IMR-90 (cell line): ENCODE measurements around the gene KRT80. TPM values are rescaled to one million over a fixed set of nuclear protein-coding genes. Genes with fewer than 3 reads are reported as not detected.
A peak's percentile ranks its signal among the peaks of the same experiment; 100 is the strongest.

ENCODE experiments used
- ATAC-seq: fragments of 200-7000 bp; cut with Tn5 transposase; 2 replicates; pipeline ENCODE4 v1.9.1; 2020; ENCODE audit warnings: low read depth, mild to moderate bottlenecking, moderate library complexity
- BruUV-seq: library from RNA; stranded (reverse); fragments of 400-500 nt; replicated peaks from 2 replicates; lab custom pipeline; 2021; lab: Mats Ljungman, UMichigan
- CTCF ChIA-PET: fragments of 300-600 bp; formaldehyde crosslinking; extraction: SDS; loops from one replicate; lab custom pipeline; 2021; ENCODE audit warnings: antibody characterized with exemption; lab: Yijun Ruan, JAX
- POLR2A ChIA-PET: fragments of 300-600 bp; sonication (Branson Sonifier 250); formaldehyde crosslinking; loops from one replicate; lab custom pipeline; 2022; ENCODE audit warnings: antibody characterized with exemption; ENCODE audit not compliant: unreplicated experiment; lab: Charles Lee
- DNase-seq: peaks from one replicate; pipeline ENCODE4 v3.0.0; 2013
- H2AFZ ChIP-seq: replicated peaks from 2 replicates; pipeline ENCODE3; 2013; ENCODE audit warnings: low read length, mild to moderate bottlenecking; ENCODE audit not compliant: poor library complexity
- H2AK5ac ChIP-seq: 2 replicates; pipeline ENCODE4 v1.6.1; 2013; ENCODE audit warnings: low read depth, low read length, inconsistent platforms
- H2AK9ac ChIP-seq: replicated peaks from 2 replicates; pipeline ENCODE3; 2013; ENCODE audit warnings: mild to moderate bottlenecking, low read depth, low read length, moderate library complexity; ENCODE audit not compliant: poor library complexity
- H2BK120ac ChIP-seq: 2 replicates; pipeline ENCODE4 v1.6.1; 2013; ENCODE audit warnings: low read depth, low read length, inconsistent platforms
- H2BK15ac ChIP-seq: 3 replicates; pipeline ENCODE4 v1.6.1; 2013; ENCODE audit warnings: low read depth, low read length, inconsistent platforms
- H2BK20ac ChIP-seq: 2 replicates; pipeline ENCODE4 v1.6.1; 2013; ENCODE audit warnings: low read depth, mild to moderate bottlenecking, inconsistent platforms, low read length, moderate library complexity
- H2BK5ac ChIP-seq: 2 replicates; pipeline ENCODE4 v1.6.1; 2013; ENCODE audit warnings: mild to moderate bottlenecking, low read depth, low read length, inconsistent platforms; ENCODE audit not compliant: poor library complexity, severe bottlenecking
- H3K14ac ChIP-seq: replicated peaks from 2 replicates; pipeline ENCODE4 v1.6.1; 2013; ENCODE audit warnings: low read depth, low read length, inconsistent platforms
- H3K18ac ChIP-seq: 2 replicates; pipeline ENCODE4 v1.6.1; 2013; ENCODE audit warnings: low read depth, low read length, control low read depth
- H3K23ac ChIP-seq: 2 replicates; pipeline ENCODE4 v1.6.1; 2013; ENCODE audit warnings: low read depth, low read length, inconsistent platforms
- H3K27ac ChIP-seq: 2 replicates; pipeline ENCODE4 v1.5.1; 2013; ENCODE audit warnings: mild to moderate bottlenecking, control low read depth, low read length; ENCODE audit not compliant: insufficient read depth
- H3K27me3 ChIP-seq: 2 replicates; pipeline ENCODE4 v1.6.1; 2013; ENCODE audit warnings: low read length; ENCODE audit not compliant: control insufficient read depth, insufficient read depth
- H3K36me3 ChIP-seq: 2 replicates; pipeline ENCODE4 v1.6.1; 2013; ENCODE audit warnings: low read length, mixed read lengths; ENCODE audit not compliant: control insufficient read depth, insufficient read depth
- H3K4ac ChIP-seq: 2 replicates; pipeline ENCODE4 v1.6.1; 2013; ENCODE audit warnings: low read depth, low read length, inconsistent platforms
- H3K4me1 ChIP-seq: 2 replicates; pipeline ENCODE4 v1.6.1; 2013; ENCODE audit warnings: low read length, mixed read lengths; ENCODE audit not compliant: control insufficient read depth, insufficient read depth
- H3K4me2 ChIP-seq: 2 replicates; pipeline ENCODE4 v1.6.1; 2013; ENCODE audit warnings: low read depth, mild to moderate bottlenecking, control low read depth, low read length, moderate library complexity
- H3K4me3 ChIP-seq: 2 replicates; pipeline ENCODE4 v1.5.1; 2013; ENCODE audit warnings: low read depth, mild to moderate bottlenecking, control low read depth, low read length, moderate library complexity; ENCODE audit not compliant: insufficient read depth
- H3K56ac ChIP-seq: 2 replicates; pipeline ENCODE4 v1.6.1; 2013; ENCODE audit warnings: low read length, inconsistent platforms; ENCODE audit not compliant: insufficient read depth; ENCODE audit errors: extremely low read depth
- H3K79me1 ChIP-seq, 2 experiments: 2 replicates each; pipeline ENCODE4 v1.6.1; 2013; ENCODE audit warnings: low read length in 2 of 2, inconsistent platforms in 1 of 2, low read depth in 1 of 2
- H3K9ac ChIP-seq: 2 replicates; pipeline ENCODE4 v1.6.1; 2013; ENCODE audit warnings: low read depth, low read length, control low read depth
- H3K9me1 ChIP-seq: 2 replicates; pipeline ENCODE4 v1.6.1; 2013; ENCODE audit warnings: low read length, inconsistent platforms; ENCODE audit not compliant: insufficient read depth
- H3K9me3 ChIP-seq: 2 replicates; pipeline ENCODE4 v1.6.1; 2013; ENCODE audit warnings: low read length; ENCODE audit not compliant: control insufficient read depth, insufficient read depth
- H4K20me1 ChIP-seq: 2 replicates; pipeline ENCODE4 v1.6.1; 2013; ENCODE audit warnings: low read length, inconsistent platforms; ENCODE audit not compliant: insufficient read depth
- H4K5ac ChIP-seq: 2 replicates; pipeline ENCODE4 v1.6.1; 2013; ENCODE audit warnings: mild to moderate bottlenecking, low read depth, low read length, control low read depth
- H4K8ac ChIP-seq, 2 experiments: 2 replicates each; pipeline ENCODE4 v1.6.1; 2013; ENCODE audit warnings: low read depth in 2 of 2, low read length in 2 of 2, control low read depth in 1 of 2, inconsistent platforms in 1 of 2
- H4K91ac ChIP-seq: 2 replicates; pipeline ENCODE4 v1.6.1; 2013; ENCODE audit warnings: low read depth, low read length, inconsistent platforms; ENCODE audit not compliant: insufficient read depth
- FOS ChIP-seq: fragments of 150-350 bp; IDR thresholded peaks from 2 replicates; pipeline ENCODE4 v1.6.1; 2016; ENCODE audit warnings: low read depth, low read length
- MAFK ChIP-seq: IDR thresholded peaks from 2 replicates; pipeline ENCODE4 v1.6.1; 2012; ENCODE audit warnings: low read depth, low read length, improper control_type of control experiment
- MXI1 ChIP-seq: IDR thresholded peaks from 2 replicates; pipeline ENCODE4 v1.6.1; 2012; ENCODE audit warnings: low read depth, mild to moderate bottlenecking, low read length, moderate library complexity, borderline replicate concordance
- POLR2A ChIP-seq: IDR thresholded peaks from 2 replicates; pipeline ENCODE4 v1.6.1; 2012; ENCODE audit warnings: mild to moderate bottlenecking, low read depth, low read length
- WGBS, 2 experiments: methylation state at CpG; one replicate each; pipeline versions ENCODE4 v1.1.5 to v1.1.7; 2013; ENCODE audit warnings: missing lambda C conversion rate in 2 of 2; ENCODE audit not compliant: insufficient read length in 1 of 2; ENCODE audit errors: extremely low coverage in 2 of 2; 5-methylcytosine and 5-hydroxymethylcytosine counted together
- dilution Hi-C: fragments of 300-500 bp; cut with HindIII; formaldehyde crosslinking; loops from one replicate; pipeline ENCODE4 v1.14.3; 2018; ENCODE audit warnings: low sequenced_read_pairs; ENCODE audit not compliant: unreplicated experiment
- in situ Hi-C: fragments of 300-500 bp; cut with MboI; formaldehyde crosslinking; loops from 3 replicates; pipeline ENCODE4 v1.14.3; 2019; ENCODE audit warnings: low sequenced_read_pairs, inconsistent platforms, mixed read lengths
- intact Hi-C: fragments of 100-400 bp; cut with micrococcal nuclease; formaldehyde crosslinking; loops from 2 replicates; pipeline ENCODE4 v1.10.0; 2022
- polyA plus RNA-seq, 3 experiments: library from polyadenylated mRNA; depleted of rRNA; stranded (reverse); fragments of >200 nt; gene quantifications; 2 replicates each; pipeline ENCODE4 v1.2.3, GENCODE V29; 2012; ENCODE audit warnings: low replicate concordance in 1 of 3
- total RNA-seq: library from RNA; depleted of rRNA; stranded (reverse); fragments of >200 nt; gene quantifications from 2 replicates; pipeline ENCODE4 v1.2.3, GENCODE V29; 2012
- TF ChIP-seq, protein P1 (sequence below): conservative IDR thresholded peaks from 2 replicates; pipeline ENCODE4 v1.5.1; 2012; ENCODE audit warnings: mild to moderate bottlenecking, low read depth, low read length, improper control_type of control experiment

Gene KRT80
- total and polyA plus RNA-seq, 2 of the 4 experiments (the other 2 are of a cell fraction): 0.54 to 3.4 TPM

DNA sequence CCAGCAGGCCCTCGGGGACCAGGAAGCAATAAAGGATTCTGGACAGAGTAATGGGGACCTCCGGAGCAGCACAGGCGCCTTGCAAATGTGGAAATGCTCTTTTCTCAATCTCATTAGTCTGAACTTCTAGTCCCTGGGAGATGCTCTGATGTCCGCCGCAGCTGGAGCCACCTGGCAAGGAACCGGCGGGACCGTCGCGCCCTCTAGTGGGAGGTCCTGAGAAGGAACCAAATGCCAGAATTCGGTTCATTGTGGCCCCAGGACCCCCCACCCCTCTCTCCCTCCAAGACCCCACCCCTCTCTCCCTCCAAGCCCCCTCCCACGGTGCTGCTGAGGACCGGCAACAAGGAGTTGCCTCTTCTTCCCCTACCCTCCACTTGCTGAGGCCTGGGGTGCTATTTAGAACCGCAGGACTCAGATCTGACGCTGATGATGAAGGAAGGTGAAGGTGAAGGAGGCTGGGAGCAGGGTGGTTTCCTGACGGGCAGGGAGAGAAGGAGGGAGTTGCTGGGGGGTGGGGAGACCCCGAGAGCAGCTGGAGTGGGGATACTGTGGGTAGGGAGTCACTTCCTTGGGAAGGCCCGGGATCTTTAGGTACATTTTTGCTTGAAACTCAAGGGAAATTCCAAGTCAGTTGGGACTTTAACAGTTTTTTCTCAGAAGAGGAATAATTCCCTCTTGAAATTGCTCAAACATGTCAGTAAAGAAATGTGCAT is 69.8 kb downstream of the KRT80 start (continued):
- no peak for TF ChIP-seq MAFK

DNA sequence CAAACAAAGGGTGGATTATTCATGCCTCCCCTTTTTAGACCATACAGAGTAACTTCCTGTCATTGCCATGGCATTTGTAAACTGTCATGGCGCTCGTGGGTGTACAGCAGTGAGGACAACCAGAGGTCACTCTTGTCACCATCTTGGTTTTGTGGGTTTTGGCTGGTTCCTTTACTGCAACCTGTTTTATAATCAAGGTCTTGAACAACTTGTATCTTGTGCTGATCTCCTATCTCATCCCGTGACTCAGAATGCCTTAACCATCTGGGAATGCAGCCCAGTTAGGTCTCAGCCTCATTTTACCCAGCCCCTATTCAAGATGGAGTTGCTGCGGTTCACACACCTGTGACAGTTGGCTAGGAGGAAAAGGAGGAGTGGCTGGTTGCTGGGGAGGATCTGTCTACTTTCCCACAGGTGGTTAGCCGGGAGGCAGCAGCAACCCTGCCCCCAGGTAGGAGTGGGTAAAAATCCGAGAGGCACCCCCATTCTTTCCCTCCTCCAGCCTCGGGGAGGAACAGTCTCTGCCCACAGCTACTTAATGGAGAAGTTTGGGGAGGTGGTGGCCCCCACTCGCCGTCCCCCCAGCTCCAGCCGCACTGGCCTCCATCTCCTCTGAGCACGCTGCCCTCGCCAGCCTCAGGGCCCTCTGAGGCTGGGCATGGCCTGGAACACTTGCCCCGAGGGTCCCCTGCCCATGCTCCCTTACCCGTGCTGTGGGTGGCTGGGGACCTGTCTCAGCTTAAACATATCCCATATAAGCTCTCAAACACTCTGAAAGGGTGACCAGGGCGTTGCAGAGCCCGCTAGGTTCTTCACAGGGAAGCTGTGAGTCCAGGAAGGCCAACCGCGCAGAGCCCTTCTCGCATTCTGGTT is 70.6 kb downstream of the KRT80 start:
- no peaks in the 10 kb centered on the region for H3K36me3 ChIP-seq
- intact Hi-C loops: no loop called here
- peaks cover 6% of the 10 kb centered on the region for H3K27me3 ChIP-seq
- H2BK120ac ChIP-seq: no peak overlapping the region
- H4K91ac ChIP-seq: no peak overlapping the region
- H3K4me2 ChIP-seq: no peak overlapping the region
- ChIA-PET POLR2A (no interaction called here), CTCF (interaction anchor here (0.5 to 4.9 kb wide), 5 partner anchors 11 to 98 kb away, joined by 3 to 35 read pairs (median 3); no protein-coding TSS in a partner anchor)
- H3K23ac ChIP-seq: no peak overlapping the region
- WGBS, 2 experiments: 84% methylated on average over 5 of the region's 19 CpGs; no CpG with 5 or more reads in 1 of the 2 experiments
- no peak overlapping the region for H3K27ac ChIP-seq
- dilution Hi-C loops: no loop called here
- no peak overlapping the region for H3K56ac ChIP-seq
- no peak overlapping the region for H3K9ac ChIP-seq
- H2AK5ac ChIP-seq: no peak overlapping the region
- no peaks in the 10 kb centered on the region for H3K9me3 ChIP-seq
- H3K4me1 ChIP-seq: no peaks in the 10 kb centered on the region
- no peak overlapping the region for H4K8ac ChIP-seq
- no peak overlapping the region for H3K4ac ChIP-seq
- H2AK9ac ChIP-seq: no peak overlapping the region
- no peak overlapping the region for H2BK20ac ChIP-seq
- H3K18ac ChIP-seq: no peak overlapping the region
- no peaks in the 10 kb centered on the region for H3K9me1 ChIP-seq
- no peak overlapping the region for H3K14ac ChIP-seq
- DNase-seq: peak; percentile 53
- H2AFZ ChIP-seq: peak overlapping the region; percentile 85
- no peak overlapping the region for H4K5ac ChIP-seq
- ATAC-seq: no peak; the same call in 1 of the 2 replicates
- H2BK5ac ChIP-seq: no peak overlapping the region
- no peaks in the 10 kb centered on the region for H4K20me1 ChIP-seq
- TF ChIP-seq MXI1 (no peak), POLR2A (no peak), FOS (no peak)
- TF ChIP-seq, protein P1, sequence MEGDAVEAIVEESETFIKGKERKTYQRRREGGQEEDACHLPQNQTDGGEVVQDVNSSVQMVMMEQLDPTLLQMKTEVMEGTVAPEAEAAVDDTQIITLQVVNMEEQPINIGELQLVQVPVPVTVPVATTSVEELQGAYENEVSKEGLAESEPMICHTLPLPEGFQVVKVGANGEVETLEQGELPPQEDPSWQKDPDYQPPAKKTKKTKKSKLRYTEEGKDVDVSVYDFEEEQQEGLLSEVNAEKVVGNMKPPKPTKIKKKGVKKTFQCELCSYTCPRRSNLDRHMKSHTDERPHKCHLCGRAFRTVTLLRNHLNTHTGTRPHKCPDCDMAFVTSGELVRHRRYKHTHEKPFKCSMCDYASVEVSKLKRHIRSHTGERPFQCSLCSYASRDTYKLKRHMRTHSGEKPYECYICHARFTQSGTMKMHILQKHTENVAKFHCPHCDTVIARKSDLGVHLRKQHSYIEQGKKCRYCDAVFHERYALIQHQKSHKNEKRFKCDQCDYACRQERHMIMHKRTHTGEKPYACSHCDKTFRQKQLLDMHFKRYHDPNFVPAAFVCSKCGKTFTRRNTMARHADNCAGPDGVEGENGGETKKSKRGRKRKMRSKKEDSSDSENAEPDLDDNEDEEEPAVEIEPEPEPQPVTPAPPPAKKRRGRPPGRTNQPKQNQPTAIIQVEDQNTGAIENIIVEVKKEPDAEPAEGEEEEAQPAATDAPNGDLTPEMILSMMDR: no peak
- in situ Hi-C loops: loop anchor here (5.0 kb wide), 1 partner anchor 99 kb away; no protein-coding TSS in a partner anchor
- no peak overlapping the region for H3K4me3 ChIP-seq
- H2BK15ac ChIP-seq: no peak overlapping the region
- no peaks in the 10 kb centered on the region for H3K79me1 ChIP-seq
- BruUV-seq: no TSS peak
